ENCODE measurements around the gene GNA12.

- TF ChIP-seq TEAD4 (IDR thresholded peaks at IDR 0.05) (no peak), MAX (IDR thresholded peaks at IDR 0.05) (no peak), EP300 (IDR thresholded peaks at IDR 0.05; ENCODE audit: borderline replicate concordance) (no peak), USF1 (IDR thresholded peaks at IDR 0.05) (no peak), REST (IDR thresholded peaks at IDR 0.05; ENCODE audit: low read depth) (no peak), FOXM1 (IDR thresholded peaks at IDR 0.05; ENCODE audit: borderline replicate concordance, low read depth) (no peak)
Measured at GRCh38 chr7:2829040-2829439, 15.1 kb downstream of the GNA12 start.

Measured in Ishikawa (cell line).